ENCODE results near the gene MSH3.
"Not testable (repeated sequence)": the region's sequence is repeated elsewhere in the genome, so short reads cannot be mapped to it uniquely, and the experiment has no call there.

Gene MSH3

DNA sequence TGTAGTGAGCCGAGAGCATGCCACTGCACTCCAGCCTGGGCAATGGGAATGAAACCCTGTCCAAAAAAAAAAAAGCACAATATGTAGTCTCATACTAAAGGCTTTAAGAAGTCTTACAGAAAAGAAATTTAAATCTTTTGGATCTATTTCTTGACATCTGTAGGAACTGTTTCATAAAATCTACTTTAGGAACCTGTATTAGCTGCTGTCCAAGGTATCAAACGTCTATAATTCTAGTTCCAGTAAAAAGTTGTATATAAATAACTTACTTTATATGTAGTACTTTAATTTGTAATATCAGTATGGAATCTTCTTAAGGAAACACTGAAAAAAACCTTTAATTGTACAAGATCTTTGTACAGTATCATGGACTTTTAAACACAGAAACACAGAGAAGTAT is 199.0 kb downstream of the MSH3 start:
- no peak for DNase-seq (ENCODE audit: low spot score)

DNA sequence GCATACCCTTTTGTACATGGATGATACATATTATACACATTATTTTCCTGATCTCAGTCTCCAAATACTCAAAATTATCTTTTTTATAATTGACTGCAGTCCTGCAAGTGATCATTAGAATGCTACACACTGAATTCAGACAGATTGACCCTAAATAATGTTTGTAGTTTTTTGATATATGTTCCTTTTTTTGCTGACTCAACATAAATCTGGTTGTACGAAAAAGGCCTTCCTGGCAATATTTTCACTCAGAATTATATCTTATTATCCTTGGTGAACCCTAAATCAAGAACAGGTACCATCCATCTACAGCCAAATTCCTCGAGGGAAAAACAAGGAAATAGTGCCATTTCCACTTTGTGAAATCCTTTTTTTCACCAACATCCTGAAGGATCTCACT is 200.1 kb downstream of the MSH3 start:
- DNase-seq (ENCODE audit: low spot score) = no peak

DNA sequence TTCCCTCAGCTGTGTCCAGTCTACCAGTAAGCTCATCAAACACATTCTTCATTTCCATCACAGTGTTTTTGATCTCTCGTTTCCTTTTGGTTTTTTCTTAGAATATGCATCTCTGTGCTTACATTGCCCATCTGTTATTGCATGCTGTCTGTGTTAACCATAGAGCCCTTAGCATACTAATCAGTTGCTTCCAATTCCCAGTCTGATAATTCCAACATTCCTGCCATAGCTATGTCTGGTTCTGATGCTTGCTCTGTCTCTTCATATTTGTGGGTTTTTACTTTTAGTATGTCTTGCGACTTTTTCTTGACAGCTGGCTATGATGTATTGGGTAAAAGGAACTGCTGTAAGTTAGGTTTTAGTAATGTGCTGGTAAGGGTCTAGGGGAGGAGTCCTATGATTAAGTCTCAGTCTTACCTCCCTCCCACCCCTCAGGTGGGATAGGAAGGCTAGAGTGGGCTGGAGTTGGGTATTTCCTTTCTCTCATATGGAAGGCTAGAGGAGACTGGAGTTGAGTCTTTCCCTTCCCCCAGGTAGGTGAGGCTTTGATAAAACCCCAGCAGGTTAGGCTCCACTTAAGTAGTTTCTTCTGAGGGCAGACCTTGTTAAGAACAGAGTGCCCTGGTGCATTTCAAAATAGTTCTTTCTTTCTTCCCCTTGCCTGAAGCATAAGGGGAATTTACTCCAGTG is 206.6 kb downstream of the MSH3 start:
- DNase-seq (ENCODE audit: low spot score) = no peak

DNA sequence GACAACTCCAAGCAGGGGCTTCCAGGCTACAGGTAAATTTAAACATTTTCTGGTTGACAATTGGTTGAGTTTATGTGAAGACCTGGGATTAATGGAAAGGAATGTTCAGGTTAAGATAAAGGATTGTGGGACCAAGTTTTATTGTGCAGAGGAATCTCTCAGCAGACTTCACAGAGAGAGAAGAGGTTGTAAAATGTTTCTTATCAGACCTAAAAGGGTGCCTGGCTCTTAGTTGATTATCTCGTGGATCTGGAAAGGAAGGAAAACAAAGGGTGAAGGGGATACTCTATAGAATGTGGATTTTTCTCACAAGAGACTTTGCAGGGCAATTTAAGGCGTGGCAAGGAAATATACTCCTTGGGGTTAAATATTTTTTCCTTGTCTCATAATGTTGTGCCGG is 209.3 kb downstream of the MSH3 start:
- no peak for DNase-seq (ENCODE audit: low spot score)

DNA sequence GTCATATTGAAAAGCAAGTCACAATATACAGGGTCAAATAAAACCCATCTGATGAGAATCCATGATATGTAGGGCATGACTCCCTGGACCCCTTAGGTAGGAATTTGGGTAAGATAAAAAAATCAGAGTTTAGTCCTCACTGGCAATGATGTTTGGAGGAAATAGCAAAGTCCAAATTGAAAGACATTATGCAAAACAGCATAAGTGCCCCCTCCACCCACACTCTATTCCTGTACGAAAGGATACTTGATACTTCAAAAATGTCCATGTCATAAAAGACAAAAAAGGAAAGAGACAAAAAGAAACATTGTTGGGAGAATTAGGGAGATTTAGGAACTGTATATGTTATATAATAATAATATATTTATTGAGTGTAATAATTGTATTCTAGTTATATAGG is 209.7 kb downstream of the MSH3 start:
- no peak for DNase-seq (ENCODE audit: low spot score)

DNA sequence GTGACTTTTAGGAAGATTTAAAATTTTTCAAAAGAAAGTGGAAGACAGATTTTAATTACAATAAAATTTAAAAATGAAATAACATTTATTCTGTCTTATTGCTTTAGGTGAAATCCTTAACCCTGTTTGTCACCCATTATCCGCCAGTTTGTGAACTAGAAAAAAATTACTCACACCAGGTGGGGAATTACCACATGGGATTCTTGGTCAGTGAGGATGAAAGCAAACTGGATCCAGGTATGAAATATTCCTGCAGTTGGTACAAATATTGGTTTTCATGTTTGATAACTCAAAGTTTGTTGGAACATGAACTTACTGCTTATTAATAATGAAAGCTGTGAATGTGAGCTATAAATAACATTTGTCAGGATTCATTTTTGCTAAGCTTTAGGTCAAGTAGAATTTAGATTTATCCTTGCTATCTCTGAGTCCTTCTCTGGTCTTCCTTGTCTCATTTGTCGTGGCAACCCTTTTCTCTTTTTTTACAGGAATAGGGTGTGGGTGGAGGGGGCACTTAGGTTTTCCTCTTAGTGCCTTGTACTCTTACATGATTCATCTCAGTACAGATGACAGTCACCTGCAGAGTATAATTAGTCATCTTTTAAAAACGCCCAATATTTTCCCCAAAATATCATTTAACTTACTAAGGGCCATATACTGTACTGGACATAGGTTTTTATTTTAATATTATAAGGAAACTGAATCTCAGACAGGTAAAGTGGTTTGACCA is 210.4 kb downstream of the MSH3 start:
- no peak for DNase-seq (ENCODE audit: low spot score)

DNA sequence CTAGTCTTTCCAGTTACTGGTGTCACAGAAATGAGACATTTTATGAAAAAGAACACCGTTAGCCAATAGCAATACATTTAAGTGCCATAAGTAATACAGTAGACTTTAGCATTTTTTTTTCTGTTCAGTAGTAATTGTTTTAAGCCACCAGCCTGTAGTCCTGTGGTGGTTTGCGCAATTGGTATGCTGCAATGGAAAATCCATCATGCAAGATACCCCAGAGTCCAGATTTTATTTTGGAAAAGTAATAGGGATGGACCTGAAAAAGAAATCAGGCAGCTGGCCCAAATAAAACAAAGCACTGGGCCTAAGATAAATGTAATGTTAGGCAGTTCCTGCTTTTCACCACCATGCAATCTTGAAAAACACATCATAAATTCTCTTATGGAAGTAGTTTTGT is 211.1 kb downstream of the MSH3 start:
- no peak for DNase-seq (ENCODE audit: low spot score)

DNA sequence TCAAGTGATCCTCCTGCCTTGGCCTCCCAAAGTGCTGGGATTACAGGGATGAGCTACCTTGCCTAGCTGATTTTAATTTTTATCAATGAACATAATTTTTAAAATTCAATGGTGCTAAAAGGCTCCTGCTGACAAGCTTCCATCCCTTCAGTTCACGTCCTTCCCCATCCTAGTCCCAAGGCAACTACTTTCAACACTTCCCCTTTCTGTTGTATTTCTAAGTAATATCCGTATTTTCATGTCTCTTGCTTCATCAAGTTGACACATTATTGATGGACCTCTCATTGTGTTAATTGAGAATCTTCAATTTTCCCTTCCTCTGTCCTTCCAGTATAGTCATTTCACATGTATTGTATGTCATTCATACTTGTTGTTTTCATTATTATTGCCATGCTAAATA is 211.9 kb downstream of the MSH3 start:
- no peak for DNase-seq (ENCODE audit: low spot score)

DNA sequence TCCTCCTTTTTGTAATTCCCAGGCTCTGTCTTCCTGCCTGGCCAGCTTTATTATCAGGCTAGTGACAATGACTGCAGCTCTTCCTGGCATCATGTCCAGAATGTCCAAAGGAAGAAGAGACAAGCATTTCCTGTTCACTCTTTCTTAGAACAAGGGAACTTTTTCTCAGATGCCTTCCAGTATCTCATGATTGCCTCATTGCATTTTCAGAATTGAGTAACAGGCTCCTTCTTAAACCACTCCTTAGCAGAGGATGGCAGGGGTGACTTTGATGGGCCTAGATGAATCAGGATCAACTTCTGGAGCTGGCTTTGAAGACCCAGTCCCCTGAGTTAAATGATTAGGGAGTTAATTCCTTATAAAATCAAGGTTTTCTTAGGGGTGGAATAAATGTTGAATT is 212.8 kb downstream of the MSH3 start:
- DNase-seq (ENCODE audit: low spot score) = no peak

DNA sequence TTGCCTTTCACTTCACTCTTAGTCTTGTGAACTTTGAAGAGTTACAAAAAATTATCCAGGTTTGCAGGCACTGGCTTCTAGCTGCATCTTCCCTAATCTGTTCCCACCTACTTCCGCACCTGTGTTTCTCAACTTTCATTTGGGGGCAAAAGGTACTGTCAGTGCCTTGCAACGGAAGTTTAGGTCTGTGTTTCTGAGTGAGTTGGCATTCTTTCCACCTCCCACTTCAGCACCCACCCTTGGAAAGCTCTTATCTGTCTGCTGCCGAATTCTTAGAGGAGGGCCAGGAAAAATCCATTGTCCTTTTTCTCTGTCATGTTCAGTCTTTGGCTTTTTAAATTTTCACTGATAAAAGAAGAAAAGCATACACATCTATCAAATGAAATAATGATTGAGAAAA is 216.0 kb downstream of the MSH3 start:
- DNase-seq (ENCODE audit: low spot score) = no peak

DNA sequence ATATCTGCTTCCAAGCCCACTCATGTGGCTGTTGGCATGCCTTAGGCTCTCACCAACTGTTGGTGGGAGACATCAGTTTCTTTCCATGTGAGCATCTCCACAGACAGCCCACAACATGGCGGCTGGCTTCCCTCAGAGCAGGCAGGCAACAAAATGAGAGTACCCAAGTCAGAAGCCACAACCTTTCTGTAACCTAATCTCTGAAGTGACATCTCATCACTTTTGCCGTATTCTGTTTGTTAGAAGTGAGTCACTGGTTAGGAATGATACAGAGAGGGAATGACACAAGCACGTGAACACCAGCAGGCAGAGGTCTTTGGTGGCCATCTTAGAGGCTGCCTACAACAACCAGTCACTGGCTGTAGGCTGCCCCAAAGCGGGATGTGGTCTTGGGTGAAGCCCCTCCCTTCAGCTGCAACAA is 217.1 kb downstream of the MSH3 start:
- DNase-seq (ENCODE audit: low spot score) = no peak

DNA sequence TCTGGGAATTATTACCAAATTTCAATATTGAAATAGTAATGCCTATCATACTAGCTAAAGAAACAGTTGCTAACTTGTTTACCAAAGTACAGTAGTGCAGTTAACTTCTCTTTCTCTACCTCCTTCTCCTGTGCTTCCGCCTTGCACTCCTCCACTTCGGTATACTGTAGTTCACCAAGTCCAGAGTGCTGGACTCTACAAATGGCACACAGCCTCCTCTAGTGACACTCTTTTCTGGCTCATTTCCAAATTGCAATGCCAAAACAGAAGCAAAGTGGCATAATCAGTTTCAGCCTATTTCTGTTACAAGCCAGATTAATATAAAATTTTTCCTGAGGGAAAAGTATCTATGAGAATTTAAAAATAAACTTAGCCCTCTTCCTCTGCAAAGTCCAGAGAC is 219.7 kb downstream of the MSH3 start:
- no peak for DNase-seq (ENCODE audit: low spot score)

DNA sequence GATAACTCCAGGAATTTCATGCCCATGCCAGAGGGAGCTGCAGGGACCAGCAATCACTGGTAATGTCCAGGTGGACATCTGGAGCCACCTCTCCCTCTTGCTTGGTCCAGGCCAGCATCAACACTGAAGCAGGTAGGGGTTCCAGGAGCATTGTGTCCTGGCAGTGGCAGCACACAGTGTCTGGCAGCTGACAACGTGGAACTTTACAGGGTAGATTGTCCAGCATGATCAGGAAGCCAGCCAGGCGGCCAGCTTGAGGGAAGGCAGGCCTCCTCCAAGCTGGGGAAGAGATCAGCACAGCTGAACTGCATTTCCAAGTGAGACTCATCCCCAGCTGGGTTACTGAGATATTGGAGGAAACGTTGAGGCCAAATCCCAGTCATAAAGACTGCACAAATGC is 223.1 kb downstream of the MSH3 start:
- no peak for DNase-seq (ENCODE audit: low spot score)

DNA sequence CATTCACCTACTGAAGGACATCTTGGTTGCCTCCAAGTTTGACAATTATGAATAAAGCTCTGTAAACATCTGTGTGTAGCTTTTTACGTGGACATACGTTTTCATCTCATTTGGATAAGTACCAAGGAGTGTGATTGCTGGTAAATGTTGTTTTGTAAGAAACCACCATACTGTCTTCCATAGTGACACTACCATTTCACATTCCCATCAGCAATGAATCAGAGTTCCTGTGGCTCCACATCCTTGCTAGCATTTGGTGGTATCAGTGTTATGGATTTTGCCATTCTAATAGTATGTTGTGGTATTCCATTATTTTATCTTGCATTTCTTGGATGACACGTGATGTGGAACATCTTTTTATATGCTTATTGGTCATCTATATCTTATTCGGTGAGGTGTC is 227.3 kb downstream of the MSH3 start:
- no peak for DNase-seq (ENCODE audit: low spot score)

DNA sequence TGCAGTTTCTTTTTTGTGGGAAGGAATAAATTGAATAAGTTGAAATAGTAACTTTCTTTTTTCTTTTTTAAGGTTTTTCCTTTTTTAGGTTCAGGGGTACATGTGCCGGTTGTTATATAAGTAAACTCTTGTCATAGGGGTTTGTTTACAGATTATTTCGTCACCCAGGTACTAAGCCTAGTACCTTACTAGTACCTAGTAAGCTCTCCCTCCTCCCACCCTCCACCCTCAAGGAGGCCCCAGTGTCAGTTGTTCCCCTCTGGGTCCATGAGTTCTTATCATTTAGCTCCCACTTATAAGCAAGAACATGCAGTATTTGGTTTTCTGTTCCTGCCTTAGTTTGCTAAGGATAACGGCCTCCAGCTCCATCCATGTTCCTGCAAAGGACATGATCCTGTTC is 228.9 kb downstream of the MSH3 start:
- not testable (repeated sequence) for DNase-seq (ENCODE audit: low spot score)

DNA sequence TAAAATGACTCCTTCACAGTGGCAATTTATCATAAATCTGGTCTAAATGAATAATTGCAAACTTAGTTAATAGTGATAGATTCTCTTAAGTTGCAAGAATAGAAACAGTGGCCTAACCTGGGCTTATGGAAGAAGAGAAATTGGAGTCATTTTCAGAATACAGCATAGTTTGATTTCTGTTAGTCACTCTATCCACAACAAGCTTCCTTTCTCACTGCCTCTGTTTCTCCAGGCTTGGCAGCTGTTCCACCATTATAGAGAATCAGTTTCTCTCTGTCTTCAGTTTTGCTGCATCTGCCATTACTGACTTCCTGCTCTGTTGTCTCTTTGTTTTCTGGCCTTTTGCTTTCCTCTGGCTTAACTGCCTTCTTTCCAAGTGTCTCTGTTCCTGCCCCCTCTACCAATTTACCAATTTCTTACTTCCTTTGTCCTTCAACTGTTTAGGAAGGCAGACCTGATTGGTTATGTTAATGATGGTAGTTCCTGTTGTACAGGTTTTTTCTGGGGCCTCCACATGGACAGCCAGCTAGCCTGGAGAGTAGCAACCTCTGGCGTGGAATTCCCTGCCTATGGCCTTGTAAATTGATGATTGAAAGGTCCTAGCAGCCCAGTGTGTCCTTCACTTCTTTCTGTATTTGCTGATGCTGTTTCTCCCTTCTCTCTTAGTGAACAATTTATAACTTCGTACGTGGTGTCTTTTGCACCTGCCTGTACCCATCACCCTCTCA is 229.8 kb downstream of the MSH3 start:
- DNase-seq (ENCODE audit: low spot score) = no peak

DNA sequence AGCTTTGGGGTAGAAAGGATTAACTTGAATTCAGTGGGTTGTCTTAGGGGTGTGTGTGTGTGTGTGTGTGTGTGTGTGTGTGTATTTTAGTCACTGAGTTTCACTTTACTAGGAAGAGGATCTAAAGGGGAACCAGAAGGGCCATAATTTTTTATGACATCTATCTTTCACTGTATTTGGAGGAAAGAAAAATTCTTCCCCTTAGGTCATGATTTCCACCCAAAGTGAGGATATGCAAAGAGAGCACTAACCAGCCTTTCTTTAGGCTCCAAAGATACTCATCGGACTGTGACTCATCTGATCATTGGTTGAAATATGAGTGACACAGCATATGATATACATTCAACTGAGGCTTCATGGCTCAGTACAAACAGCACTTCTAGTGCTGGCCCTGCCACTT is 230.5 kb downstream of the MSH3 start:
- DNase-seq (ENCODE audit: low spot score) = no peak

DNA sequence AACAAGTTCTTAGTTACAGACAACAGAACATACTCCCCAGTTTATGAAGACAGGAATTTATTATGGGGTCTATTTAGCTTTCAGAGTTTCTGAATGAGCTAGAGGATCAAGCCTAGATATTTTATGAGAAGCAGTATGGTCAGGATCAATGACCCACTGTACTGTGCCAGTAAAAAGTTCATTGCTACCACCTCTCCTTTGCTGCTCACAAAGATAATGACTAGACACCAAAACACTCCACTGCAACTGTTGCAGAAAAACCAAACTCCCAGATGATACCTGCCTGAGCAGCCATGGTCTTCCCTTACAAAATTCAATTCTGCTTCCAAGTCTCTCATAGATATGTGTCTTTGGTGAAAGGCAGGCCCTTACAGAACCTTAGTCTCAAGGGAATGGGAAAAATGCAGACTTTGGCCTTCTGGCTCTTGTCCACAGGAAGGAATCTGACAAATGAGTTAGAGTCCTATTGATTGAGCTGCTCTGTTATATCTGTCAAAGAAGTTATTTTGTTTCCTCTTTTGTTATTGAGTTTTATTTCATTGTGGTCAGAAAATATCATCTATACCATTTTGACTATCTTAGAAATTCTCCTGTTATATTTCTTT is 231.0 kb downstream of the MSH3 start:
- no peak for DNase-seq (ENCODE audit: low spot score)

DNA sequence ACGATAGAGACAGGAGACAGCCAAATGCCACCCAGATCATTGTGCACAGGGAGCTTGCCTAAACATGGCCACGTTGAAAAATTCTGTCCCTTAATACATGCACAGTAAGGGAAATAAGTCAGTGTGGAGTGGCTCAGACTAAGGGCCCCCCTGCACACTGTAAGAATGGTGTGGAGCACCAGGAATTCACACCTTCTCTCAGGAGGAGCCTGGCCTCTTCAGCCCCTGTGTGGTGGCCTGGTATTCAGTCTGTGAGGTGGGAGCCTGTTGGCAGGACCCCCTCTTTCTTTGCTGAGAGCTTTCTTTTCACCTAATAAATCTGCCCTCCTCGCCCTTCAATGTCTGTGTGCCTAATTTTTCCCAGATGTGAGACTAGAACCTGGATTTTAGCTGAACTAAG is 239.6 kb downstream of the MSH3 start:
- DNase-seq (ENCODE audit: low spot score) = no peak

DNA sequence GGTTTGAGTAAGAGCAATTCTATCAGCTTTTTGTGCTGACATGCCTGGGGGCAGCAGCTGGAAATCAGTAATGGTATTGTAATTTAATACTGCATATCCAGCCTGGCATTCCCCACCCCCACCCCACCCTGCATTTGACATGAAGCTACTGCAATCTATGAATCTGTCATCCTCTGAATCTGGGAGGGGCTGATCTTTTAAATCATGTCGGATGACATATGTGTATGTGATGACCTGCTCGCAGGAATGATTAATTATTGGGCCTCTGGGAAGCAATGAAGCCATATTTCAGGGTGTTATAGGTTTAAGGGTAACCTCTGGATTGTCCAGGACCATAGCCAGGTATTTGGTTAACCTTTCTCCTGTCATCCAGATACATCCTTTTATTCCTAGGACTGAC is 241.1 kb downstream of the MSH3 start:
- DNase-seq (ENCODE audit: low spot score) = no peak

DNA sequence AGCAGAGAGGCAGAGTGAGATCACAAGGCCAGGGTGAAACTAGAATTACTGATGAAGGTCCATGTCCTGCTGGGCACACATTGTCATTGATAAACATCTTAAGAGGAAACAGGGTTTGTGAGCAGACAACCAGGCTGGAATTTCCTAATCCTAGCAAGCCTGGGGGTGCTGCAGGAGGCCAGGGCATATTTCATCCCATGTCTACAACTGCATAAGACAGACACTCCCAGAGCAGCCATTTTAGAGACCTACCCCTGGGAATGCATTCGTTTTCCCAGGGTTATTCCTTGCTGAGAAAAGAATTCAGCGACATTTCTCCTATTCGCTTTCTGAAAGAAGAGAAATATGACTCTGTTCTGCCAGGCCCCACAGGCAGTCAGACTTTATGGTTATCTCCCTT is 248.2 kb downstream of the MSH3 start:
- DNase-seq (ENCODE audit: low spot score) = not testable (repeated sequence)

DNA sequence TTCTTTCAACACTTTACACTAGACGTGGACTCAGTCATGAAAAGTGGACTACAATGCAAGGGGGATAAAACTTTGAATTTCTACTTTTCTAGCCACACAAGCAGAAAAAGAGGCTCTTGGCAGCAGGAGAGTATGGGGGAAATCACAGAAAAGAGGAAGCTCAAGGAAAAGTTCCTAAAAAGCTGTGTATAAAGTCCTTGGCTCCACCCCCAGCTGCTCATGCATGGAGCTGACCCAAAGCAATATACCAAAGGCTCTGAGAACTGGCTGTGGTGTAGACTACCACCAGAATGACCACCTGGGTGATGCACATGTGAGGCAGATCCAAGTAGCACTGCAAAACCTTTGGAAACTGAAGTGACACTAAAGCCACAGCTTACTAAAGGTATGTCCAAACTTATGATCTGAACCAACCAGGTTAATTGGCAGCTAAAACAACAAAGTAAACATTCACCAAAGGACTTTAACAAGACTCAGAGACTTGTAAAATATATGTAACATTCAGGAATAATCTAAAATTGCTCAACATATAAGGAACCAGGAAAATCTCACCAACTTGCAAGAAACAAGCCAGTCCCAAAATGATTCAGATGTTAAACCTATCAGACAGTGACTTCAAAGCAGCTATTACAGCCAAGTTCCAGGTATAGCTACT is 250.2 kb downstream of the MSH3 start:
- no peak for DNase-seq (ENCODE audit: low spot score)
